Adrenal gland (tissue), 12 donors: Measurements from ENCODE around the gene GALNTL6. TPM values are rescaled to one million over a fixed set of nuclear protein-coding genes. Genes with fewer than 3 reads are reported as not detected.

Experiments used
- DNase-seq, 7 donors: peaks; one replicate each; pipeline ENCODE4 v3.0.0-alpha.2; 2019 to 2020
- H3K27ac ChIP-seq, 5 donors: fragments of 200-600 bp; sonication (generic) in 4 of 5; 1 replicate in 3 of 5; 2 replicates in 2 of 5; pipeline versions ENCODE4 v1.5.1 to v1.8.0; 2016 to 2020; ENCODE audit warnings: mild to moderate bottlenecking in 1 of 5
- H3K27me3 ChIP-seq: fragments of 200-600 bp; 2 replicates; pipeline ENCODE4 v1.8.0; 2021
- H3K36me3 ChIP-seq, 2 donors: fragments of 200-600 bp; replicated peaks in 1 of 2; 1 replicate in 1 of 2; 2 replicates in 1 of 2; pipeline versions ENCODE4 v1.5.1 to v1.8.0; 2018 to 2022
- H3K4me1 ChIP-seq, 2 donors: fragments of 200-600 bp; replicated peaks in 1 of 2; 1 replicate in 1 of 2; 2 replicates in 1 of 2; pipeline versions ENCODE4 v1.5.1 to v1.8.0; 2018 to 2021
- H3K4me3 ChIP-seq, 4 donors: fragments of 200-600 bp; sonication (generic) in 3 of 4; one replicate each; pipeline ENCODE4 v1.5.1; 2016 to 2018
- H3K9me3 ChIP-seq, 3 donors: fragments of 200-600 bp; sonication (generic) in 1 of 3; replicated peaks in 1 of 3; 1 replicate in 2 of 3; 2 replicates in 1 of 3; pipeline versions ENCODE4 v1.5.1 to v1.8.0; 2016 to 2021
- CTCF ChIP-seq, 6 experiments: fragments of 450-650 bp in 4 of 6; fragments of 200-600 bp in 2 of 6; sonication (generic) in 1 of 6; IDR thresholded peaks; 1 replicate in 5 of 6; 2 replicates in 1 of 6; pipeline versions ENCODE4 v1.5.1 to v1.8.0; 2016 to 2021; ENCODE audit warnings: antibody characterized with exemption in 6 of 6, mild to moderate bottlenecking in 2 of 6, moderate library complexity in 1 of 6
- POLR2A ChIP-seq, 2 donors: fragments of 450-650 bp; IDR thresholded peaks; one replicate each; pipeline ENCODE4 v1.6.1; 2017; ENCODE audit warnings: antibody characterized with exemption in 2 of 2, mild to moderate bottlenecking in 2 of 2, moderate library complexity in 1 of 2
- WGBS, 4 donors: extraction: QIAGEN DNeasy Blood & Tissue Kit in 2 of 4; methylation state at CpG; one replicate each; pipeline versions ENCODE4 v1.1.5 to v1.1.7; 2013 to 2017; 5-methylcytosine and 5-hydroxymethylcytosine counted together
- intact Hi-C, 2 donors: fragments of 100-400 bp; cut with DNase I; formaldehyde crosslinking; loops; one replicate each; pipeline versions ENCODE4 v1.14.1 to v1.15.0; 2022 to 2023
- polyA plus RNA-seq, 3 donors: library from polyadenylated mRNA; stranded (reverse); fragments of 200-250 nt in 2 of 3; fragments of 350-450 nt in 1 of 3; fragmentation: Illumina TruSeq in 1 of 3; extraction: RNeasy Lipid Tissue Mini Kit (QIAGEN cat#74804) in 1 of 3; gene quantifications; one replicate each; pipeline ENCODE4 v1.2.3, GENCODE V29; 2013 to 2014
- total RNA-seq, 9 donors: library from RNA; depleted of rRNA in 4 of 9; stranded (reverse); fragments of >200 nt in 4 of 9; fragments of 120-200 nt in 1 of 9; fragmentation: NEBNext Ultra II Directional in 1 of 9; extraction: Animal tissue kit (Norgen Biotek cat#: 25700) in 1 of 9; gene quantifications; one replicate each; pipeline versions ENCODE4 v1.1.0 to v1.2.4, GENCODE V29; 2013 to 2023
- donor health status: healthy with polysubstance abuse.
- donor health status: Bipolar disorder and iron deficiency.
- donor health status: DM: yes; HTN: yes; CAD: no.
- donor health status: DM: no; HTN: no; CAD: no.
- donor health status: DM: no; HTN: no; CAD: no.
- donor health status: DM: yes; HTN: yes; CAD: no.

Gene GALNTL6
- total and polyA plus RNA-seq, 12 donors, result 0.10 to 0.96 (median 0.42) TPM; not detected in 1

DNA sequence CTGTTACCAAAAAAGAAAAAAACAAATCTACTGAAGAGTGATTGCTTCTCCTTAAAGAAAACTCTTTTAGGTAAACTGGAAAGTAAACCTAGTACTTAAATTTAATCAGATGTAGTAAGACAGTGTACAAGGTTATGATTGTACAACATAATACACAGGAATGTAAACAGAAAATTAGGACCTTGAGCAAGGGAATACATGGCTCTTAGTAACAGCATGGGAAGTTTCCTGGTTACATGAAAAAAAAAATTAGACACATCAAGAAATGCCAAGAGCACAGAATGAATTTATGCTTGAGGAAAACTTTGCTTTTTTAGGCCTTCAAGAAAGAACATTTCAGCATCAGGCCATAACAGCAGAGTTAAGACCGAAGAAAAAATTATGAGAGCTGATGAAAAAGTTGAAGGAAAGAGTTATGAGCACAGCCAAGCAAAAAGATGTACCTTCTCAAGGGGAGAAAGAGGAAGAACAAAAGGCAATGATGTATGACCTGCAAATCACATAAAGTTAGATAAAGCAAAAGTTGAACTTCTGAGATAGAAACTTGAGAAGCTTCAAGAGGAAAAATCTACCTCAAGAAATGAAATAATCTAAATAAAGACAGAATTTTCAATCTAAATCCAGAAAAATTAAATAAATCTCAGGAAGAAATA is 311.6 kb downstream of the GALNTL6 start:
- TF ChIP-seq POLR2A (IDR thresholded peaks at IDR 0.05) (no peak), CTCF (IDR thresholded peaks at IDR 0.05) (no peak)
- H3K27me3 ChIP-seq, result no peaks in the 10 kb centered on the region
- H3K4me3 ChIP-seq, result no peak overlapping the region
- no peaks in the 10 kb centered on the region for H3K4me1 ChIP-seq
- 70 to 89% (median 85%) methylated on average over 1 of the region's 1 CpG for WGBS, 4 donors
- intact Hi-C loops, result no loop called here
- no peaks in the 10 kb centered on the region for H3K9me3 ChIP-seq
- no peaks in the 10 kb centered on the region for H3K36me3 ChIP-seq
- H3K27ac ChIP-seq, result no peak overlapping the region
- DNase-seq, result no peak

GRCh38 chr4:172125443-172125842 is 312.2 kb downstream of the GALNTL6 start:
- Histone ChIP-seq H3K27me3 (no peaks in the 10 kb centered on the region), H3K36me3 (no peaks in the 10 kb centered on the region), H3K4me3 (no peak overlapping the region), H3K27ac (no peak overlapping the region), H3K4me1 (no peaks in the 10 kb centered on the region), H3K9me3 (no peaks in the 10 kb centered on the region)
- no peak for TF ChIP-seq POLR2A (IDR thresholded peaks at IDR 0.05)
- TF ChIP-seq CTCF (IDR thresholded peaks at IDR 0.05), result no peak
- intact Hi-C loops, result no loop called here
- DNase-seq, result no peak

DNA sequence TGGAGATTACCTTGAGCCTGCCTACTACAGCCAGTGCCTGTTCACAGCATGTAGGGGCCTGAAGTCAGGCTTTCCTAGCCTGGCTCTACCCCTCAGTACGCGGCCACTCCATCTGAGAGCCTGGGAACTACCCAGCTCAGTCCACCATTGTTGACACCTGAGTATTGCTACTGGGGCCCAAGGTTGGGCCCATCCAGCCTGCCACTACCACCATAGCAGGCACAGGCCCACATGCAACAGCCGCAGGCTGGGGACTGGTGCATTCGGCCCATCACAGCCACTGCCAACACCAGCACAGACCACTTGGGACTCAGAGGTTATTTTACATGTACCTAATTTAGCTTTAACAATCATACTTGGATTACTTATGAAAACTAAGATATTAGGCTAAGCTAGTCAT is 314.0 kb downstream of the GALNTL6 start:
- WGBS, 4 donors, result 84 to 92% (median 91%) methylated on average over 2 to 4 of the region's 4 CpGs
- intact Hi-C loops, result no loop called here
- no peaks in the 10 kb centered on the region for H3K9me3 ChIP-seq

GRCh38 chr4:172129593-172129992 is 316.4 kb downstream of the GALNTL6 start:
- TF ChIP-seq CTCF (IDR thresholded peaks at IDR 0.05) (no peak), POLR2A (IDR thresholded peaks at IDR 0.05) (no peak)
- 75 to 82% (median 80%) methylated on average over 1 of the region's 1 CpG for WGBS, 4 donors
- Histone ChIP-seq H3K9me3 (no peaks in the 10 kb centered on the region), H3K27ac (no peak overlapping the region), H3K4me3 (no peak overlapping the region), H3K4me1 (no peaks in the 10 kb centered on the region), H3K36me3 (no peaks in the 10 kb centered on the region), H3K27me3 (no peaks in the 10 kb centered on the region)
- no peak for DNase-seq
- intact Hi-C loops, result no loop called here

More for the DNA sequence above, 314.0 kb downstream of the GALNTL6 start:
- no peak overlapping the region for H3K4me3 ChIP-seq
- DNase-seq, result no peak
- H3K36me3 ChIP-seq, result no peaks in the 10 kb centered on the region
- TF ChIP-seq CTCF (IDR thresholded peaks at IDR 0.05), result no peak
- TF ChIP-seq POLR2A (IDR thresholded peaks at IDR 0.05), result no peak
- H3K27me3 ChIP-seq, result no peaks in the 10 kb centered on the region
- H3K4me1 ChIP-seq, result no peaks in the 10 kb centered on the region
- H3K27ac ChIP-seq, result no peak overlapping the region
